HG03571 (cell line): ENCODE measurements around the gene ATP8B4.
"Not testable (repeated sequence)": the region's sequence is repeated elsewhere in the genome, so short reads cannot be mapped to it uniquely, and the experiment has no call there.

ENCODE experiments used
- ATAC-seq: cut with Tn5 transposase; IDR thresholded peaks from one replicate; pipeline ENCODE4 v1.9.1; 2021; ENCODE audit not compliant: unreplicated experiment

The ATP8B4 gene, protein sequence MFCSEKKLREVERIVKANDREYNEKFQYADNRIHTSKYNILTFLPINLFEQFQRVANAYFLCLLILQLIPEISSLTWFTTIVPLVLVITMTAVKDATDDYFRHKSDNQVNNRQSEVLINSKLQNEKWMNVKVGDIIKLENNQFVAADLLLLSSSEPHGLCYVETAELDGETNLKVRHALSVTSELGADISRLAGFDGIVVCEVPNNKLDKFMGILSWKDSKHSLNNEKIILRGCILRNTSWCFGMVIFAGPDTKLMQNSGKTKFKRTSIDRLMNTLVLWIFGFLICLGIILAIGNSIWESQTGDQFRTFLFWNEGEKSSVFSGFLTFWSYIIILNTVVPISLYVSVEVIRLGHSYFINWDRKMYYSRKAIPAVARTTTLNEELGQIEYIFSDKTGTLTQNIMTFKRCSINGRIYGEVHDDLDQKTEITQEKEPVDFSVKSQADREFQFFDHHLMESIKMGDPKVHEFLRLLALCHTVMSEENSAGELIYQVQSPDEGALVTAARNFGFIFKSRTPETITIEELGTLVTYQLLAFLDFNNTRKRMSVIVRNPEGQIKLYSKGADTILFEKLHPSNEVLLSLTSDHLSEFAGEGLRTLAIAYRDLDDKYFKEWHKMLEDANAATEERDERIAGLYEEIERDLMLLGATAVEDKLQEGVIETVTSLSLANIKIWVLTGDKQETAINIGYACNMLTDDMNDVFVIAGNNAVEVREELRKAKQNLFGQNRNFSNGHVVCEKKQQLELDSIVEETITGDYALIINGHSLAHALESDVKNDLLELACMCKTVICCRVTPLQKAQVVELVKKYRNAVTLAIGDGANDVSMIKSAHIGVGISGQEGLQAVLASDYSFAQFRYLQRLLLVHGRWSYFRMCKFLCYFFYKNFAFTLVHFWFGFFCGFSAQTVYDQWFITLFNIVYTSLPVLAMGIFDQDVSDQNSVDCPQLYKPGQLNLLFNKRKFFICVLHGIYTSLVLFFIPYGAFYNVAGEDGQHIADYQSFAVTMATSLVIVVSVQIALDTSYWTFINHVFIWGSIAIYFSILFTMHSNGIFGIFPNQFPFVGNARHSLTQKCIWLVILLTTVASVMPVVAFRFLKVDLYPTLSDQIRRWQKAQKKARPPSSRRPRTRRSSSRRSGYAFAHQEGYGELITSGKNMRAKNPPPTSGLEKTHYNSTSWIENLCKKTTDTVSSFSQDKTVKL

DNA sequence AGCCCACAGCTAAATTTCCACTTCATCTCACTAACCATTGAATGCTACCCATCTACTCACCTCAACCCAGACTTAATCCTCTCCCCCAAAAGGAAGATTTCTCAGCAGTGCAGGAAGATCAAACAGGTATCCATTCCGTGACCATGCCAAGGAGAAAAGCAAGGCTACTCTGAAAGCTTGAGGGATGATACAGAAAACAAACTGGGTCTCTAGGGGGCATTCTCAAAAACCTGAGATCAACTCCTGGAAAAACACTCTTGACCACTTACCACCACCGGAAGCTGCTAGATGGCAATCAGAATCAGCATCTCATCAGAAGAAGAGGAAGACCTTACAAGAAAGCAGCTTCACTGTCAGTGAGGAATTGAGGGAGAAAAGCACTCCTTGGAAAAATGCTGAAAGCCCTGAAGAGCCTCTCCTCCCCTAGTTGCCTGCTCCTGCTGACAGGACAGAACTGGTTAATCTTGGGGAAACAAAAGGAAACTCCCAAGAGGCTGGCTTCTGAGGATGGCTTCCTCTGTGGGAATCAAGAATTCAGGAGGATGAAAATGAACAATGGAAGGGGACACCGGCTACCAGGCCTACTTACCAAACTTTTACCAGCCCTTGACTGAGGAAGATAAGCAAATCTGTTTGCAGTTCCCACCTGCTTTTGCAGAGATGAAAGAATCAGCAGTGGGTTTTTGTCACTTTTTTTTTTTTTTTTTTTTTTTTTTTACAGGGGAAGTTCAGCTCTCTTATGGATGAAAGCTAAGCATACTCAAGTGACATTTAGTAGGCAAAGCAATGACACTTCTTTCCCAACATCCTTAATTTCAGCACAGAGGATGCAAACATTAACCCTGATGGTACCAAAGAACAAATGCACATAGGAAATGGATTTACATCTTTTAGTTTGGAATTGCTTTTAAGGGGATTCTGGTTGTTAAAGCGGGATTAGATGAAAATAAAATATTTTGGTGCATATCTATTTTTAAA lies at the start of gene ATP8B4:
ATP8B4 (minus strand) TSS at position 171 of the 978 bp plus-strand sequence. CDS start 12,267 bp downstream, outside the sequence.
- ATAC-seq = no peak

GRCh38 chr15:50168379-50168778 lies 49.3 kb upstream of the ATP8B4 start:
- ATAC-seq = no peak

GRCh38 chr15:50167110-50167509 lies 48.1 kb upstream of the ATP8B4 start:
- ATAC-seq = no peak

- ATAC-seq = no peak
Observed at GRCh38 chr15:50166216-50166615, 47.2 kb upstream of the ATP8B4 start.

DNA sequence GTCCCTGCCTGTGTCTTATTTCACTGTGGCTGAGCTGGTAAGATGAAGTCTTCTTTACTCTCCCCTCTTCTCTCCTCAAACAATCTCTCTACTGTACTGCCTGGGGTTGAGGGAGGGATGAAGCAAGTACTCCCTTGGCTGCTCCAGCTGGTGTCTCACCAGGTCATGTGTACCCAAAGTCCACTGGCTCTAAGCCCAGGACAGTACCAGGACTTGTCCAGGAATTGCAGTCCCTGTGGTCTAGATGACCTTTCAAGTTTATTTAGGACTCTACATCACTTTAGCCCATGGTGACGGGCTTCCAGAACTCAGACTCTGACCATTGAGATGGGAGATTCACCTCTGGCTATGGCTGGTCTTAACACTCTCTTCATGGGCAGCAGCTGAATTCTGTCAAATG lies 45.4 kb upstream of the ATP8B4 start:
- no peak for ATAC-seq

DNA sequence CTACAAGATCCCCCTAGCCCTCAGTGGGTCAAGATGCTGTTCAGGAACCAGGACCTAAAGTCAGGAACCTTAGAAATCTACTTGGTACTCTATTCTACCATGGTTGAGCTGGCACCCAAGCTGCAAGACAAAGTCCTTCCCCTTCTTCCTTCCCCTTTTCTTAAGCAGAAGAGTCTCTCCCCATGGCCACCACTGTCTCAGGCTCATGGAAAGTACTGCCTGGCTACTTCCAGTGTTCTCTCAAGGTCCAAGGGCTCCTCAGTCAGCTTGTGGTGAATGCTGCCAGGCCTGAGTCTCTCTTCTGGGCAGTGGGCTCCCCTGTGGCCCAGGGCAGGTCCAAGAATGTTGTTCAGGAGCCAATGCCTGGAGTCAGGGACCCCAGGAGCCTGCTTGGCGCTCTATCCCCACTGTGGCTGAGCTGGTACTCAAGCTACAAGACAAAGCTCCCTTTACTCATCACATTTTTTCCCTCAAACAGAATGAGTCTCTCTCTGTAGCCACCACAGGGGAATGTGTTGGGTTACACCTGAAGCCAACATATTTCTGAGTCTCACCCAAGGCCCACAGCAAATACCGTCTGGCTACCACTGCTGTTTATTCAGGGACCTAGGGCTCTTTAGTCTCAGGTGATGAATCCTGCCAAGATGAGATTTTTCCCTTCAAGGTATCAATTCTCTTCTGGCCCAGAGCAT lies 44.8 kb upstream of the ATP8B4 start:
- no peak for ATAC-seq

DNA sequence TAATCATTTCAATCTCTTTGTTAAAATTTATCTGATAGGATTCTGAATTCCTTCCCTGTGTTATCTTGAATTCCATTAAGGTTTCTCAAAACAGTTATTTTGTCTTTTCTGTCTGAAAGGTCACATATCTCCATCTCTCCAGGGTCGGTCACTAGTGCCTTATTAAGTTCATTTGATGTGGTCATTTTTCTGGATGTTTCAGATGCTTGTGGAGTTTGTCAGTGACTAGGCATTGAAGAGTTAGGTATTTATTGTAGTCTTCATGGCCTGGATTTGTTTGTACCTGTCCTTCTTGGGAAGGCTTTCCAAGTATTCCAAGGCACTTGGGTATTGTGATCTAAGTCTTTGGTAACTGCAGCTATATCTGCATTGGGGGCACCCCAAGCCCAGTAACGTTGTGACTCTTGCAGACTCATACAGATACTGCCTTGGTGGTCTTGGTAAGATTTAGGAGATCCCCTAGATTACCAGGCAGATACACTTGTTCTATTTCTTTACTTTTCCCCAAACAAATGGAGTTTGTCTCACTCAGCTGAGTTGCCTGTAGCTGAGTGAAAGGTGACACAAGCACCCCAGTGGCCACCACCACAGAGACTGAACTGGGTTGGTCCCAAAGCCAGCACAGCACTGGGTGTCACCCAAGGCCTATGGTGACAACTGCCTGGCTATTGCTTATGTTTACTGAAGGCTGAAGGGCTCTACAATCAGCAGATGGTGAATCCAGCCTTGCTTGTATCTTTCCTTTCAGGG lies 44.1 kb upstream of the ATP8B4 start:
- ATAC-seq = no peak

DNA sequence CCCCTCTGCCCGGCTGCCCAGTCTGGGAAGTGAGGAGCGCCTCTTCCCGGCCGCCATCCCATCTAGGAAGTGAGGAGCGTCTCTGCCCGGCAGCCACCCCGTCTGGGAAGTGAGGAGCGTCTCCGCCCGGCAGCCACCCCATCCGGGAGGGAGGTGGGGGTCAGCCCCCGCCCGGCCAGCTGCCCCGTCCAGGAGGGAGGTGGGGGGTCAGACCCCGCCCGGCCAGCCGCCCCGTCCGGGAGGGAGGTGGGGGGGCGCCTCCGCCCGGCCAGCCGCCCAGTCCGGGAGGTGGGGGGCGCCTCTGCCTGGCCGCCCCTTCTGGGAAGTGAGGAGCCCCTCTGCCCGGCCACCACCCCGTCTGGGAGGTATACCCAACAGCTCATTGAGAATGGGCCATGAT lies 39.2 kb upstream of the ATP8B4 start:
- not testable (repeated sequence) for ATAC-seq

DNA sequence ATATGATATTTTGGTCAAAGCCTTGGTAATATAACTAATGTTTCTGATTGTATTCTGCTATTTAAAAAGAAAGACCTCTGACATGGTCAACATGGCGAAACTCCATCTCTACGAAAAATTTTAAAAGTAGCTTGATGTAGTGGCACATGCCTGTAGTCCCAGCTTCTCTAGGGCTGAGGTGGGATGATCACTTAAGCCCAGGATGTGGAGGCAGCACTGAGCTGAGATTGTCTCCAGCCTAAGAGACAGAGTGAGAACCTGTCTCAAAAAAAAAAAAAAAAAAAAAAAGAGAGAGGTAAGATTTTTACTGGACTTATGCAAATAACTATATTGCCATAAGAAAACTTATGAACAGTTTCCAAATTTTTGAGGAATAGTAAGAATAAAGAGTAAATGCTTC lies 32.4 kb upstream of the ATP8B4 start:
- no peak for ATAC-seq

DNA sequence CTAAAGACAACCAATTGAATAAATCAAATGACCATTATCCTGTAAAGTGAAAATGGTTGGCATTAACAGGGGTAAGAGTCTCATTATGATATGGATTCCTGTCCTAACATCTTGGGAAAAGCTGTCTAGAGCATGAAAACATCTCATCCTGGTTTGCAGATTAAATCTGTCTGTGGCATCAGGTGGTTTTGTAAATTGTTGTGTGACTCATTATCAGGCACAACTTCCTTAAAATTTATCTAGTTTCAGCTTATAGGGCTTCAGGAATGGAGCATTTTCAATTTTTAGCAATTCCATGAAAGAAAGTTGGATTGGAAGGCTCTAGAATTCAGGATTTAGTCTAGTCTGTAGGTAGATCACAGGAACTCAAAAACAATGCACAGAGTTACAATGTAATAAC lies 31.8 kb upstream of the ATP8B4 start:
- ATAC-seq = no peak

- no peak for ATAC-seq
Observed at GRCh38 chr15:50150349-50150748, 31.3 kb upstream of the ATP8B4 start.

- no peak for ATAC-seq
Observed at GRCh38 chr15:50149090-50149489, 30.1 kb upstream of the ATP8B4 start.

DNA sequence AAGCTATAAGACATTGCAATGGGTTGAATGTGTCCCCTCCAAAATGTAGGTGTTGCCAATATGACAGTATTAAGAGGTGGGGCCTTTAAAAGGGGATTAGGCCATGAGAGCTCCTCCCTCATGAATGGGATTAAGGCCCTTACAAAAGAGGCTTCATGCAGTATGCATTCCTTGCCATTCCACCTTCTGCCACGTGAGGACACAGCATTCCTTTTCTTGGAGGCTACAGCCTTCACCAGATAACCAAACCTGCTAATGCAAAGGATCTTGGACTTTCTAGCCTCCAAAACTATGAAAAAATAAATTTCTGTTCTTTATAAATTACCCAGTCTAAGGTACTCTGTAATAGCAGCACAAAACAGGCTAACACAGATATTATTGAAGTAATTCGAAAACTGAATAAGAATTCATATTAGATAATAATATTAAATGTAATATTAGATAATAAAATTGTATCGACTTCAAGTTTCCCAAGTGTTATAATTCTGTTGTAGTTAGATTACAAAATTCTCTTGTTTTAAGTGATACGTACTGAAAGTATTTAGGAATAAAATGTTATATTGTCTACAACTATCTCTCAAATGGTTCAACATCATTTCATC lies 29.4 kb upstream of the ATP8B4 start:
- ATAC-seq = no peak

DNA sequence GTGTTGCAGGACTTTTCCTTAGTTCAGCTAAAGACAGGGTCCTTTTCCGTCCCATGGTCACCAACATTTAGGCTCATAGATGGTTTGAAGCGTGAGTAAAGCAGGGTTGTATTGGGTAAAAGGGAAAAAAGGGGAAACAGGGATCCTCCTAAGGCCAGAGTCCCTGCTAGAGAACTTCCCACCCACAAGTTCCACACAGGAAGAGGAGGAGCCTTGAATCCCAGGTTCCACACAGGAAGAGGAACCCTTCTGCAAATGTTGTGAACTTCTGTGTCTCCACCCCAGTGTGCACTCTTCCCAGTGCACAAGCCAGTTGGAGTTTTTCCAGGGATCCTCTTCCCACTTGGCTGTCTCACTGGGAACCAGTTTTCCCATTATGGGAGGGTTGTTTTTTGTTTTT lies 27.6 kb upstream of the ATP8B4 start:
- no peak for ATAC-seq

GRCh38 chr15:50145451-50145872 lies 26.4 kb upstream of the ATP8B4 start:
- no peak for ATAC-seq

DNA sequence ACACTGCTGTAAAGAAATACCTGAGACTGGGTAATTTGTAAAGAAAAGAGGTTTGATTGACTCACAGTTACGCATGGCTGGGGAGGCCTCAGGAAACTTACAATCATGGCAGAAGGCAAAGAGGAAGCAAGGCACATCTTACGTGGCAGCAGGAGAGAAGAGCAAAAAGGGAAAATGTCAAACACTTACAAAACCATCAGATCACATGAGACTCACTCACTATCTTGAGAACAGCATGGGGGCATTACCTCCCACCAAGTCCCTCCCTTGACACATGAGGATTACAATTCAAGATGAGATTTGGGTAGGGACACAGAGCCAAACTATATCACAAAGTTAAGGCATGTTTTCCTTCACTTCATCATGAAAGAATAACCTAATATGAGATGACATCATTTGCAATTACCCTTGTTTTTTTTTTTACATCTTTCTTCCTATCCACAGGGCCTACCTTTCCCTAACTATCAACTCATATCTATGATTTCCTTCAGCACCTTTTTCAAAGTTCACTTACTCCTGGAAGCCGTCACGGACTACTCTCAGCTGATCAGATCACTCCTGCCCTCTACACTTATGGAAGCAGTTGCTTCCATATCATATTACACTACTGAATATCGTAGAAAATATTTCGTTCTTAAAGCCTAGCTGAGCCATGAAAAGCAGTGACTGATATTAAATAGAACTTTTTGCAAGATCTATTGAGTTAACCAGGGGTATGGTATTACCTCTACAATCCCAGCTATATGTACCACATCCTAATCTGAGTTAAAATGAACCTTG lies 25.5 kb upstream of the ATP8B4 start:
- no peak for ATAC-seq

DNA sequence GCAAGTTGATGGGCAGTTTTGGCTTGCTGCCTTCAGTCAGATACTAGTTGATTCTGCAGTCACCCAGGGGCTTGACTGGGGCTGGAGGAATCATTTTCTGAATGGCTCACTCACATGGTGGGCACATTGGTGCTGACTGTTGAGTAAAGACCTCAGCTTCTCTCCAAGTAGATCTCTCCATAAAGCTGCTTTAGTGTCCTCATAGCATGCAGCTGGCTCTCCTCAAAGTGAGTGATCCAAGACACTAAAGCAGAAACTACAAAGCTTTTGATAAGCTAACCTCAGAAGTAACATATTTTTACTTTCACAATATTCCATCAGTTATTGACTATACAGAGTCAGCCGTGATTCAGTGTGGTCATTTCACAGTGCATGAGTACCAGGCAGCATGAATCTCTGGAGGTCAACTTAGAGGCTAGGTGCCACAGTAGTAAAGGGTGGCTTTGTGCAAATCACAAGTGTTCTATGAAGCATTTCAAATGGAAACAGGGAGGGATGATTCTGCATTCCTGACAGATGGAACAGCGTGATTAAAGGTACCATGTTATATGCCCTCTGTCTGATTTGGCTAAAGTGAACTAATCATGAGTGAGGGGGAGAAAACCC lies 24.3 kb upstream of the ATP8B4 start:
- ATAC-seq = no peak
